Suprapubic skin (tissue), 4 donors: ENCODE results near the gene COL5A1.

Experiments
- EP300 ChIP-seq: sonication (generic); formaldehyde crosslinking; IDR thresholded peaks from one replicate; pipeline ENCODE4 v1.6.1; 2017; ENCODE audit warnings: antibody characterized with exemption
- POLR2A ChIP-seq, 2 donors: fragments of 450-650 bp; IDR thresholded peaks; one replicate each; pipeline ENCODE4 v1.6.1; 2017; ENCODE audit warnings: antibody characterized with exemption in 2 of 2, mild to moderate bottlenecking in 2 of 2, moderate library complexity in 2 of 2
- POLR2AphosphoS5 ChIP-seq, 3 donors: sonication (generic); formaldehyde crosslinking; IDR thresholded peaks; one replicate each; pipeline ENCODE4 v1.6.1; 2017; ENCODE audit warnings: antibody characterized with exemption in 3 of 3
- TF ChIP-seq, protein P1 (sequence below), 2 donors: fragments of 200-600 bp in 1 of 2; fragments of 450-650 bp in 1 of 2; sonication (generic) in 1 of 2; IDR thresholded peaks; one replicate each; pipeline ENCODE4 v1.5.1; 2016 to 2019; ENCODE audit warnings: antibody characterized with exemption in 2 of 2, mild to moderate bottlenecking in 1 of 2, moderate library complexity in 1 of 2

DNA sequence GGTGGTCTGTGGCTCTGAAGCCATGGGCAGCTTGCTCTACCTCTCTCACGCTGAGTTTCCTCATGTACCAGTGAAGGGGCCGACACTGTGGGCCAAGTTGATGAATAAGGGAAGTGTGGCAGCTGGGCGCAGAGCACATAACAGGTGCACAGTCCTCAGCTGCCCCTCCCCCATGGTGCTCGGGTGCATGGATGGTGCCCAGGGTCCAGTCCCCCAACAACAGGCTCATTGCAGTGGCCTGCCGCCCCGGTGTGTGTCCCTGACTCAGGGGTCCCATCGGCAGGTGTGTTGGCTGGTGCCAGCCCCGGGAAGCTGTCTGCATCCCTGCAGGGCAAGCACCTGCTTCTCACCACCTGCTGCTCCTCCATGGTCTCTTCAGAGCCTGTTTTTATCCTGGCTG, 36.6 kb downstream of the COL5A1 start:
- TF ChIP-seq EP300 (no peak), POLR2A (IDR thresholded peaks at IDR 0.05) (no peak), POLR2AphosphoS5 (IDR thresholded peaks at IDR 0.05) (no peak)
- TF ChIP-seq, protein P1, sequence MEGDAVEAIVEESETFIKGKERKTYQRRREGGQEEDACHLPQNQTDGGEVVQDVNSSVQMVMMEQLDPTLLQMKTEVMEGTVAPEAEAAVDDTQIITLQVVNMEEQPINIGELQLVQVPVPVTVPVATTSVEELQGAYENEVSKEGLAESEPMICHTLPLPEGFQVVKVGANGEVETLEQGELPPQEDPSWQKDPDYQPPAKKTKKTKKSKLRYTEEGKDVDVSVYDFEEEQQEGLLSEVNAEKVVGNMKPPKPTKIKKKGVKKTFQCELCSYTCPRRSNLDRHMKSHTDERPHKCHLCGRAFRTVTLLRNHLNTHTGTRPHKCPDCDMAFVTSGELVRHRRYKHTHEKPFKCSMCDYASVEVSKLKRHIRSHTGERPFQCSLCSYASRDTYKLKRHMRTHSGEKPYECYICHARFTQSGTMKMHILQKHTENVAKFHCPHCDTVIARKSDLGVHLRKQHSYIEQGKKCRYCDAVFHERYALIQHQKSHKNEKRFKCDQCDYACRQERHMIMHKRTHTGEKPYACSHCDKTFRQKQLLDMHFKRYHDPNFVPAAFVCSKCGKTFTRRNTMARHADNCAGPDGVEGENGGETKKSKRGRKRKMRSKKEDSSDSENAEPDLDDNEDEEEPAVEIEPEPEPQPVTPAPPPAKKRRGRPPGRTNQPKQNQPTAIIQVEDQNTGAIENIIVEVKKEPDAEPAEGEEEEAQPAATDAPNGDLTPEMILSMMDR (IDR thresholded peaks at IDR 0.05): no peak
